Measurements from ENCODE around the gene CALCA. TPM values are rescaled to one million over a fixed set of nuclear protein-coding genes. Genes with fewer than 3 reads are reported as not detected.
"Not testable (repeated sequence)": the region's sequence is repeated elsewhere in the genome, so short reads cannot be mapped to it uniquely, and the experiment has no call there.

Gene CALCA
- polyA plus RNA-seq (ENCODE audit: insufficient read length in 4 of 4): 10 to 100 TPM in 3 of 4 donors, 1 to 10 TPM in 1; 9.8 to 14.3 (median 13.4) TPM

GRCh38 chr11:14971865-14972580, at the start of gene CALCA:
Gene CALCA (minus strand): TSS chr11:14972351. CDS start chr11:14971192, 1,159 bp downstream.
- DNase-seq (ENCODE audit: low read depth in 4 of 4, low spot score in 2 of 4): no peak

- DNase-seq (ENCODE audit: low read depth in 4 of 4, low spot score in 2 of 4): no peak
Observed at GRCh38 chr11:15016200-15016599, 44.0 kb upstream of the CALCA start.

- no peak for DNase-seq (ENCODE audit: low read depth in 4 of 4, low spot score in 2 of 4)
Observed at GRCh38 chr11:15011776-15012345, 39.7 kb upstream of the CALCA start.

- no peak for DNase-seq (ENCODE audit: low read depth in 4 of 4, low spot score in 2 of 4)
Observed at GRCh38 chr11:15010865-15011264, 38.7 kb upstream of the CALCA start.

GRCh38 chr11:15006139-15006759, 34.1 kb upstream of the CALCA start:
- no peak for DNase-seq (ENCODE audit: low read depth in 4 of 4, low spot score in 2 of 4)

- not testable (repeated sequence) for DNase-seq (ENCODE audit: low read depth in 4 of 4, low spot score in 2 of 4)
Observed at GRCh38 chr11:14988133-14988532, 16.0 kb upstream of the CALCA start.

GRCh38 chr11:14981507-14981906, 9.4 kb upstream of the CALCA start:
- DNase-seq (ENCODE audit: low read depth in 4 of 4, low spot score in 2 of 4): no peak

GRCh38 chr11:14980854-14981253, 8.7 kb upstream of the CALCA start:
- DNase-seq (ENCODE audit: low read depth in 4 of 4, low spot score in 2 of 4): no peak

- no peak for DNase-seq (ENCODE audit: low read depth in 4 of 4, low spot score in 2 of 4)
Observed at GRCh38 chr11:14977101-14977880, 5.1 kb upstream of the CALCA start.

- DNase-seq (ENCODE audit: low read depth in 4 of 4, low spot score in 2 of 4): no peak
Observed at GRCh38 chr11:14975252-14975587, 3.1 kb upstream of the CALCA start.

- DNase-seq (ENCODE audit: low read depth in 4 of 4, low spot score in 2 of 4): peak in 1 of 4 donors; percentile 41
Observed at GRCh38 chr11:14974515-14975251, 2.5 kb upstream of the CALCA start.

GRCh38 chr11:14973621-14974514, 1.7 kb upstream of the CALCA start:
- DNase-seq (ENCODE audit: low read depth in 4 of 4, low spot score in 2 of 4): peak in 1 of 4 donors; percentile 33

- DNase-seq (ENCODE audit: low read depth in 4 of 4, low spot score in 2 of 4): peak in 1 of 4 donors; percentile 15
Observed at GRCh38 chr11:14972581-14973495, 687 bp upstream of the CALCA start.

- DNase-seq (ENCODE audit: low read depth in 4 of 4, low spot score in 2 of 4): no peak
Observed at GRCh38 chr11:14969901-14970323, 2.2 kb downstream of the CALCA start.

GRCh38 chr11:14967581-14968243, 4.4 kb downstream of the CALCA start:
- no peak for DNase-seq (ENCODE audit: low read depth in 4 of 4, low spot score in 2 of 4)

GRCh38 chr11:14956111-14956510, 16.0 kb downstream of the CALCA start:
- DNase-seq (ENCODE audit: low read depth in 4 of 4, low spot score in 2 of 4): no peak

- DNase-seq (ENCODE audit: low read depth in 4 of 4, low spot score in 2 of 4): no peak
Observed at GRCh38 chr11:14954581-14954980, 17.6 kb downstream of the CALCA start.

GRCh38 chr11:14953904-14954303, 18.2 kb downstream of the CALCA start:
- no peak for DNase-seq (ENCODE audit: low read depth in 4 of 4, low spot score in 2 of 4)
